AG04450 (cell line): Measurements from ENCODE around the gene EPS8L3. TPM values are rescaled to one million over a fixed set of nuclear protein-coding genes. Genes with fewer than 3 reads are reported as not detected.
A peak's percentile ranks its signal among the peaks of the same experiment; 100 is the strongest.

ENCODE experiments used
- CTCF ChIA-PET: fragments of 300-600, 350-600 bp; formaldehyde crosslinking; extraction: SDS; loops from one replicate; lab custom pipeline; 2022; ENCODE audit warnings: antibody characterized with exemption, inconsistent platforms; lab: Charles Lee
- POLR2A ChIA-PET: fragments of 350-600 bp; formaldehyde crosslinking; extraction: SDS; loops from one replicate; lab custom pipeline; 2021; ENCODE audit warnings: antibody characterized with exemption, inconsistent platforms; lab: Yijun Ruan, JAX
- DNase-seq: peaks from one replicate; pipeline ENCODE4 v3.0.0-alpha.2; 2011; ENCODE audit warnings: low read depth, low spot score
- H3K27ac ChIP-seq: one replicate; pipeline ENCODE4 v1.5.1; 2012; ENCODE audit warnings: low read depth, low read length, control low read depth
- H3K27me3 ChIP-seq: one replicate; pipeline ENCODE4 v1.6.0; 2012; ENCODE audit warnings: low read length; ENCODE audit not compliant: control insufficient read depth, insufficient read depth
- H3K4me3 ChIP-seq: 2 replicates; pipeline ENCODE4 v1.5.1; 2011; ENCODE audit warnings: mild to moderate bottlenecking, low read depth, low read length, control low read depth
- H3K9me3 ChIP-seq: 2 replicates; pipeline ENCODE4 v1.5.1; 2012; ENCODE audit warnings: low read length; ENCODE audit not compliant: control insufficient read depth, insufficient read depth
- CTCF ChIP-seq: IDR thresholded peaks from 2 replicates; pipeline ENCODE4 v1.5.1; 2011; ENCODE audit warnings: low read depth, low read length, control low read depth, inconsistent platforms
- polyA plus RNA-seq: library from polyadenylated mRNA; depleted of rRNA; stranded (reverse); fragments of >200 nt; gene quantifications from 2 replicates; pipeline ENCODE4 v1.2.3, GENCODE V29; 2011

EPS8L3 gene
- polyA plus RNA-seq, 1 experiment: not detected

GRCh38 chr1:109739738-109740614 is 23.7 kb downstream of the EPS8L3 start:
- Histone ChIP-seq H3K27me3 (peaks cover 3% of the 10 kb centered on the region), H3K4me3 (peak overlapping the region; percentile 79), H3K27ac (peak overlapping the region; percentile 61), H3K9me3 (no peaks in the 10 kb centered on the region)
- no peak for TF ChIP-seq CTCF
- ChIA-PET POLR2A (interaction anchor here (0.6 to 1.5 kb wide), 4 partner anchors 10 to 137 kb away, joined by 3 read pairs; no protein-coding TSS in a partner anchor), CTCF (interaction anchor here (1.0 to 1.4 kb wide), 2 partner anchors 99 to 194 kb away, joined by 3 to 5 read pairs; no protein-coding TSS in a partner anchor)
- DNase-seq: peak; percentile 13

GRCh38 chr1:109733236-109733870 is 30.4 kb downstream of the EPS8L3 start:
- no peak for DNase-seq
- H3K4me3 ChIP-seq: no peak overlapping the region
- H3K9me3 ChIP-seq: no peaks in the 10 kb centered on the region
- CTCF ChIA-PET: interaction anchor here (0.8 to 1.2 kb wide), 3 partner anchors 43 to 187 kb away, joined by 3 read pairs; no protein-coding TSS in a partner anchor
- peaks cover 3% of the 10 kb centered on the region for H3K27me3 ChIP-seq
- H3K27ac ChIP-seq: no peak overlapping the region
- TF ChIP-seq CTCF: no peak
- POLR2A ChIA-PET: no interaction called here

- Histone ChIP-seq H3K4me3 (no peak overlapping the region), H3K9me3 (no peaks in the 10 kb centered on the region), H3K27ac (no peak overlapping the region), H3K27me3 (peaks cover 3% of the 10 kb centered on the region)
- CTCF ChIA-PET: no interaction called here
- no peak for DNase-seq
- POLR2A ChIA-PET: no interaction called here
- no peak for TF ChIP-seq CTCF
Observed at GRCh38 chr1:109732390-109732881, 31.3 kb downstream of the EPS8L3 start.

- no peak for DNase-seq
- ChIA-PET POLR2A (interaction anchor here (0.7 kb wide), 1 partner anchor 99 kb away, joined by 3 read pairs; no protein-coding TSS in a partner anchor), CTCF (no interaction called here)
- Histone ChIP-seq H3K27me3 (peaks cover 11% of the 10 kb centered on the region), H3K27ac (no peak overlapping the region), H3K9me3 (no peaks in the 10 kb centered on the region; the same call in 1 of the 2 replicates), H3K4me3 (no peak overlapping the region)
- no peak for TF ChIP-seq CTCF
Observed at GRCh38 chr1:109730666-109731065, 33.1 kb downstream of the EPS8L3 start.
